Activated naive CD4-positive, alpha-beta T cell treated with anti-CD3 and anti-CD28 coated beads, Interleukin-2, amount 50 U/mL, for 72 hours (primary cell): ENCODE results near the gene SLC22A3. TPM values are rescaled to one million over a fixed set of nuclear protein-coding genes. Genes with fewer than 3 reads are reported as not detected.
A peak's percentile ranks its signal among the peaks of the same experiment; 100 is the strongest.
"Not testable (repeated sequence)": the region's sequence is repeated elsewhere in the genome, so short reads cannot be mapped to it uniquely, and the experiment has no call there.

ENCODE experiments used
- ATAC-seq, 2 donors: fragments of 150-1000 bp; cut with Tn5 transposase; 2 replicates each; pipeline ENCODE4 v1.10.0; 2021; ENCODE audit warnings: mild to moderate bottlenecking in 2 of 2, moderate library complexity in 2 of 2
- DNase-seq, 2 donors: peaks; one replicate each; pipeline ENCODE4 v3.0.0; 2021 to 2022; ENCODE audit warnings: low spot score in 2 of 2
- H3K27ac Mint-ChIP-seq, 2 donors: one replicate each; pipeline ENCODE4 v1.8.0; 2022; ENCODE audit warnings: mild to moderate bottlenecking in 2 of 2, mixed read lengths in 2 of 2
- H3K36me3 Mint-ChIP-seq, 2 donors: one replicate each; pipeline ENCODE4 v1.8.0; 2022; ENCODE audit warnings: mixed read lengths in 2 of 2
- H3K9me3 Mint-ChIP-seq, 2 donors: one replicate each; pipeline ENCODE4 v1.8.0; 2022; ENCODE audit warnings: mixed read lengths in 2 of 2
- total RNA-seq, 2 donors: library from RNA; stranded (reverse); gene quantifications; one replicate each; pipeline ENCODE4 v1.2.3, GENCODE V29; 2022

The SLC22A3 gene
- total RNA-seq, 2 donors from 2014 or later = not detected

DNA sequence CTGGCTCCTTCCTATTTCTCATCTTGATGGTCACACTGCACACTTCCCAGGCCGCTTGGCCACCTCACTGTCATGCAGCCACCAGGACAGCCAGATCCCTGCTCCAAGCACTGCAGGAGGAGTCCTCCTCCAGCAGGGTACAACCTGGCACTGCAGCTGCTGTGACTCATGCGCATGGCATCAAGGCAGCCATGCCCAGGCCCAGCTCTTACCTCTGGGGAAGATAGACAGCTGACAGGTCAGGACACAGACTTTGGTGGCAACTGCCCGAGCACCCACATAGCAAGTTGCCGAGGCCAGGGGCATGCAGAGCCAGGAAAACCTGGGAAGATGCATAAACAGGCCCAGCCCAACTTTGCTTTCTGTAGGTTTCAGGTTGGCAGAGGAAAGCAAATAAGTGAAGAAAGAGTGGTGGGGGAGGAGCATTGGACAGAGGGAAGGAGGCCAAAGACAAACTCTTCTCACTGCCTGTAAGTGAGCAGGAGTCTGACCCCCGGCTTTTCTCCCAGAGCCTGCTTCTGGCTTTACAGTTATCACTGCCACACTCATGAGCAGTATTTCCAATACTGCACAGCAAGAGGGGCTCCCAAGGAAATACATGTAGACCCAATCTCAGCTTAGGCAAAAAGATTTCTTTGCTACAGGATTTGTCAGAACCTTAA, 38.8 kb downstream of the SLC22A3 start:
- ATAC-seq = no peak
- Mint-ChIP-seq H3K27ac (no peak overlapping the region), H3K9me3 (no peaks in the 10 kb centered on the region), H3K36me3 (peaks cover 0 to 10% of the 10 kb centered on the region in 2 donors)
- no peak for DNase-seq

DNA sequence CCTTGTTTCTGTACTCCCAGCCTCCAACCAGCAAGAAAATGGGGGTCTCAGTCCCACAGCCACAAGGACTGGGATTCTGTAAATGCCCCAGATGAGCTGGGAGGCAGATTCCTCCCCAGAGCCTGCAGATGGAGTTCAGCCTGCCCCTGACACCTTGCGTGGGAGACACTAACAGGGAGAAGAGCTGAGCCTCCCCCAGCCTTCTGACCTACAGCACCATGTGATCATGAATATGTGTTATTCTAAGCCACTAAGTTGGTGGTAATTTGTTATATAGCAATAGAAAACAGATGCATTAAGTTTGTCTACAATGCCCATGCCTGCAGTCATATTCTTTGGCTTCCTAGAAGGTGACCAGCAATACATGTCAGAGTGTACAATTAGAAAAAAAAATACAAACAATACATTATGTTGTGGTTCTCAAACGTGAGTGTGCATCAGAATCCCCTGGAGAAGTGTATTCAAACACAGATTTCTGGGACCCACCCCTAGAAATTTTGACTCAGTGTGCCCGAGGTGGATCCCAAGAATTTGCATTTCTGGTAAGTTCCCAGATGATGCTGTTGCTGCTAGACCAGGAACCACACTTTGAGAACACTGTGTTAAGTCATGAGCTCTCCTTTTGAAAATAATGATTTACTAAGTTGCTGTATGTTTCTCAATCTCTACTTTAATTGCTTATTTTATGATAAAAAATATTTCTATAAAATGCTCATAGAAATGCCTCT, 39.9 kb downstream of the SLC22A3 start:
- Mint-ChIP-seq H3K9me3 (no peaks in the 10 kb centered on the region), H3K36me3 (peaks cover 0 to 4% of the 10 kb centered on the region in 2 donors), H3K27ac (no peak overlapping the region)
- no peak for ATAC-seq
- DNase-seq = no peak

DNA sequence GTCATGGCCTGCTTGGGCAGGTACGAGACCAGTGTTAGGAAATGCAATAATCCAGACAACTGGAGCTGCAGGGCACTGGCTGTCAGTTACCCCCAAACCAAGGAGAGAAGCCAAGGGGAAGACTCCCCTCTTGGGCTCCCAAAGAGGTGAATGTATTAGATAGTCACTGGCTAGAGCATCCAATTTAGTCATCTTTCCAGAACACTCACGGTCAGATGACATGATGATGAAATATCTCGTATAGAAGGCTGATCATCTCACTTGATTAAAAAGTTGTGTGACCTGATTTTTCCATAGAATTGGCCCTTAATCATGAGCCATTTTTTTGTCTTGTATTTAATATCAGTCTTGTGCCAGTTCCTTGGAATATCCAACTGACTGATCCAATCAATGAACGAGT, 40.7 kb downstream of the SLC22A3 start:
- no peak for ATAC-seq

DNA sequence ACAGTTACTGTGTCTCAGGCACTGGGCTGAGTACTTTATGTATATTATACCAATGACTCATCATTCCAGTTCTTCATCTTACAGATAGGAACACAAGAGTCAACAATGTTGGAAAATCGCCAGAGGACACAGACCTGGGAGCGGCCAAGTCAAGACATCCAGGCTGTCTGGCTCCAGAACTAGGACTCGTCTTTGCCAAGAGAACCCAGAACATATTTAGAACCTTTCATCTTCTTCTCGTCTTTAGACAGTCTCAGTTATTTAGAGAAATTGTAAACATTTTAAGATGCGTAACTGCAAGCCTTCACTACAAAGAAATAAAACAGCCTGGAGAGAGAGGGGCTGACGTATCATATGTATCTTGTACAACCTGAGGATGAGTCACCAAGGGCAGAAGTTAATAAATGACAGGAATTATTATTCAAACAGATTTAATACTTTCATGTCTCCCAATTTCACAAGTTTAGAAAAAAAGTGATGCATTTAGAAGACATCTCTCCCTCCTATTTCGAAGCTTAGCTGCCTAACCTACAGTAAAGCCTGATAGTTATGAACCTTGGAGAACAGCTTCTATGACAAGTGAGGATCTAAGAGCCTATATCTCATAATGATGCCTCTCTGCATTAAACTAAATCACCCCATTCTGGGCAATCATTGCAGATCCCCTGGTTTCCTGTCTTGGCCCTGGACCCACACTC, 43.4 kb downstream of the SLC22A3 start:
- Mint-ChIP-seq H3K36me3 (no peaks in the 10 kb centered on the region), H3K27ac (no peak overlapping the region), H3K9me3 (no peaks in the 10 kb centered on the region)
- ATAC-seq (no peak), DNase-seq (no peak)

More for the DNA sequence above, 40.7 kb downstream of the SLC22A3 start:
- Mint-ChIP-seq H3K36me3 (peaks cover 0 to 4% of the 10 kb centered on the region in 2 donors), H3K9me3 (no peaks in the 10 kb centered on the region), H3K27ac (no peak overlapping the region)
- DNase-seq = no peak

DNA sequence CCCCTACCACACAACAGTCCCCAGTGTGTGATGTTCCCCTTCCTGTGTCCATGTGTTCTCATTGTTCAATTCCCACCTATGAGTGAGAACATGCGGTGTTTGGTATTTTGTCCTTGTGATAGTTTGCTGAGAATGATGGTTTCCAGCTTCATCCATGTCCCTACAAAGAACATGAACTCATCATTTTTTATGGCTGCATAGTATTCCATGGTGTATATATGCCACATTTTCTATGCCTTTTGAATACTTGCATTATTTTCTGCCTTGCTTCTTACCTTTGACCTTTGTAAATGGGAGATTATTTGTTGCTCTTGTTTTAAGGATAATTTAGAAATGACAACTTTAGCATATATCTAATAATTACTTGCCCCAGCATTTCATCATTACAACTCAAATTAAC, 45.3 kb downstream of the SLC22A3 start:
- not testable (repeated sequence) for H3K9me3 Mint-ChIP-seq, H3K36me3 Mint-ChIP-seq, ATAC-seq, DNase-seq
- peak overlapping the region in 1 of 2 donors; percentile 44 for H3K27ac Mint-ChIP-seq

GRCh38 chr6:160393891-160394653, 45.9 kb downstream of the SLC22A3 start:
- Mint-ChIP-seq H3K36me3 (no peaks in the 10 kb centered on the region), H3K27ac (peak overlapping the region in 1 of 2 donors; percentile 44), H3K9me3 (no peaks in the 10 kb centered on the region)
- DNase-seq (no peak), ATAC-seq (no peak)

DNA sequence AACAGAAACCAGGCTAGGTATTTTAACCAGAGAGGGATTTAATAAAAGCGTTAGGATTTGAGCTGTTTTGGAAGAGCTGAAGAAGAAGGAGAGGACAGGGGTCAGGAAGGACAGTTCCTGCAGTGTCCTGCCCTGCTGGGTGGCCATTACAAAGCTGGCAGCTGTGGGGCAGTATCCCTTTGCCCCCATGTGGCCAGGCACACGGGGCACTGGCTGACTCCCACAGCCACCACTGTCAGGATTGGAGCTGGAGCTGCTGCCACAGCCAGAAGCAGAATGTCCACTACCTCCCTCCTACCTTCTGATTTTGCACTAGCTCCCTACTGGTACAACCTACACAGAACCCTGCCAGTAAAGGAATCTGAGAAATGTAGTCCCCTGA, 46.5 kb downstream of the SLC22A3 start:
- no peak for ATAC-seq
- no peaks in the 10 kb centered on the region for H3K36me3 Mint-ChIP-seq

DNA sequence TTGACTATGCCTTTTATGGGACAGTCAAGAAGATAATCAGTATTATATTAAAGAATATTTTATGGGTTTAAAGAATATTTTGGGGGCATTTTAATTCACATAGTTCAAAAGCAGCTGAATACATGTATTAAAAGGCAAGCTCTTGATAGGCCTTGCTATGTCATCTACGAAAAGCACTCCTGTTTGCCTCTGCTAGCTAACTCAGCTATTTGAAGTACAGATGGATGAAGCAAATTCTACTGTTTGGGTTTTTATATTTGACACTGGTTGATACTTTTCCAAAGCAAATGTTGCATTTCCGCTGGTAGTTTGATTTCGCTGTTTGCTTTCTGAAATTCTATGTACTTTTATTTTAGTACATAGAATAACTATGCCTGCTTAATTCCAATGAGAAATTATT, 47.0 kb downstream of the SLC22A3 start:
- H3K9me3 Mint-ChIP-seq = no peaks in the 10 kb centered on the region
- ATAC-seq (no peak), DNase-seq (no peak)
- no peaks in the 10 kb centered on the region for H3K36me3 Mint-ChIP-seq
- no peak overlapping the region for H3K27ac Mint-ChIP-seq

More for the DNA sequence above, 46.5 kb downstream of the SLC22A3 start:
- H3K9me3 Mint-ChIP-seq = no peaks in the 10 kb centered on the region
- H3K27ac Mint-ChIP-seq = no peak overlapping the region
- DNase-seq = no peak

- no peak for DNase-seq
- ATAC-seq = no peak
- no peaks in the 10 kb centered on the region for H3K36me3 Mint-ChIP-seq
- H3K9me3 Mint-ChIP-seq = no peaks in the 10 kb centered on the region
- no peak overlapping the region for H3K27ac Mint-ChIP-seq
Observed at GRCh38 chr6:160396292-160396691, 48.1 kb downstream of the SLC22A3 start.

GRCh38 chr6:160398674-160399271, 50.6 kb downstream of the SLC22A3 start:
- Mint-ChIP-seq H3K9me3 (no peaks in the 10 kb centered on the region), H3K27ac (no peak overlapping the region), H3K36me3 (no peaks in the 10 kb centered on the region)
- ATAC-seq = no peak
- no peak for DNase-seq

DNA sequence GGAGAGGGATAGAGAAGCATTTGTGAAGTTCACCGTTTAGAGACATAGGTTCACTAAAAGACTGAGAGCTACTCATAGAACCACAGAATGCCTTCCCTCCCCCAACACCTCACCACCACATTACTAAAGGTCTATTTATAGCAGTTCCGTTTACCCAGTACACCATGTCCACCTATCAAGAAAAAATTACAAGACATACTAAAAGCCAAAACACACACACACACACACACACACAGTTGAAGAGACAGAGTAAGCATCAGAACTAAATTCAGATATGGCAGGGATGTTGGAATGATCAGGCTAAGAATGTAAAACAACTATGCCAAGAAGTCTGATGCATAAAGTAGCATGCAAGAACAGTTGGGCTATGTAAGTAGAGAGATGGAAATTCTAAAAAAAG, 52.3 kb downstream of the SLC22A3 start:
- H3K36me3 Mint-ChIP-seq = no peaks in the 10 kb centered on the region
- H3K27ac Mint-ChIP-seq = no peak overlapping the region
- ATAC-seq = no peak
- no peak for DNase-seq
- H3K9me3 Mint-ChIP-seq = no peaks in the 10 kb centered on the region

GRCh38 chr6:160408528-160408927, 60.4 kb downstream of the SLC22A3 start:
- Mint-ChIP-seq H3K36me3 (no peaks in the 10 kb centered on the region), H3K27ac (no peak overlapping the region), H3K9me3 (no peaks in the 10 kb centered on the region)
- no peak for DNase-seq
- no peak for ATAC-seq

DNA sequence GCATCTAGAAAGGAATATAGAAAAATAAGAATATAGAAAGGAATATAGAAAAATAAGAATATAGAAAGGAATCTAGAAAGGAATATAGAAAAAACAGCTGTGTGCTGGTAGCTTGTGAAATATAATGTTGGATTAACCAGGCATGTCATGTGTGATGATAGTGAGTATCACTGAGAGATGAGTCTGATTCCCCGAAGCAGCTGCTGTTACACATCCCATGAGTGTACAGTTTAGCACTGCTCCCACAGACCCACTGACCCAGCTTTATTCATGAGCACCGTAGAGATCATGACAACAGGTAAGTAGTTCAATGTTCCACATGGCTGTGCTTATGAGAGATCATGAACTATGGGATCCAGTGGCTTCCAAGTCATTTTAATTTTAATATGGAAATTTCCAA, 64.8 kb downstream of the SLC22A3 start:
- no peak for ATAC-seq
- H3K36me3 Mint-ChIP-seq = no peaks in the 10 kb centered on the region
- no peak for DNase-seq
- H3K27ac Mint-ChIP-seq = no peak overlapping the region
- H3K9me3 Mint-ChIP-seq = peaks cover 2 to 12% of the 10 kb centered on the region in 2 donors

GRCh38 chr6:160417146-160417545, 69.0 kb downstream of the SLC22A3 start:
- ATAC-seq = no peak
- Mint-ChIP-seq H3K27ac (no peak overlapping the region), H3K36me3 (no peaks in the 10 kb centered on the region), H3K9me3 (peaks cover 2 to 12% of the 10 kb centered on the region in 2 donors)
- no peak for DNase-seq

DNA sequence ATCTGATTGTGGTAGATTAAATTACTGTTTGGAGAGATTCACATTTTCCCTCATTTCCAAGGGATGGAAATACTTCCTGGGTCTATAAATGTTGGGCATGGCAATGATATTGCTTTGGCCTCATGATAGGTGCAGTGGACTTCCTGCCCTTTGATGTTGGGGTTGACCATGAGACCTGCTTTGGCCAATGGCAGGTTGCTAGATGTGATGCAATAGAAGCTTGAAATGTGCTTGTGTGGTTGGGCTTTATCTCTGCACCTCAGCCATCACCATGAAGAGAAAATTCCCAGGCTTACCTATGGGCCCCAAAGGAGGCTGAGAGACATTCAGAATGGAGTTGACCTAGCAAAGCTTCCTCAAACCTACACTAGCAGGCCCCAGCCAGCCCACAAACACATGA, 69.4 kb downstream of the SLC22A3 start:
- H3K9me3 Mint-ChIP-seq = peaks cover 2 to 12% of the 10 kb centered on the region in 2 donors
- H3K36me3 Mint-ChIP-seq = no peaks in the 10 kb centered on the region
- DNase-seq = no peak
- ATAC-seq = no peak
- H3K27ac Mint-ChIP-seq = no peak overlapping the region

GRCh38 chr6:160418370-160418769, 70.2 kb downstream of the SLC22A3 start:
- H3K36me3 Mint-ChIP-seq = no peaks in the 10 kb centered on the region
- DNase-seq (no peak), ATAC-seq (no peak)
- H3K27ac Mint-ChIP-seq = no peak overlapping the region
- peaks cover 2 to 12% of the 10 kb centered on the region in 2 donors for H3K9me3 Mint-ChIP-seq
